Osteocyte (in vitro differentiated cells): ENCODE measurements around the gene SLC25A31. TPM values are rescaled to one million over a fixed set of nuclear protein-coding genes. Genes with fewer than 3 reads are reported as not detected.

ENCODE experiments used
- DNase-seq: peaks from one replicate; pipeline ENCODE4 v3.0.0; 2021; ENCODE audit warnings: mixed read lengths; ENCODE audit not compliant: unreplicated experiment; ENCODE audit errors: extremely low spot score
- H3K27ac Mint-ChIP-seq: one replicate; pipeline ENCODE4 v1.8.0; 2021; ENCODE audit warnings: mild to moderate bottlenecking, mixed read lengths; ENCODE audit not compliant: unreplicated experiment
- H3K27me3 Mint-ChIP-seq: one replicate; pipeline ENCODE4 v1.8.0; 2021; ENCODE audit warnings: mixed read lengths; ENCODE audit not compliant: unreplicated experiment
- H3K36me3 Mint-ChIP-seq: one replicate; pipeline ENCODE4 v1.8.0; 2021; ENCODE audit warnings: mixed read lengths; ENCODE audit not compliant: unreplicated experiment
- H3K4me1 Mint-ChIP-seq: one replicate; pipeline ENCODE4 v1.8.0; 2021; ENCODE audit warnings: mixed read lengths; ENCODE audit not compliant: unreplicated experiment
- H3K4me3 Mint-ChIP-seq: one replicate; pipeline ENCODE4 v1.8.0; 2021; ENCODE audit warnings: mild to moderate bottlenecking, moderate library complexity, mixed read lengths; ENCODE audit not compliant: unreplicated experiment
- H3K9me3 Mint-ChIP-seq: one replicate; pipeline ENCODE4 v1.8.0; 2021; ENCODE audit warnings: mixed read lengths; ENCODE audit not compliant: unreplicated experiment
- total RNA-seq: library from RNA; stranded (reverse); gene quantifications from 2 replicates; pipeline ENCODE4 v1.2.1, GENCODE V29; 2021
- TF ChIP-seq, protein P1 (sequence below): fragments of 200-600 bp; sonication (generic); IDR thresholded peaks from 2 replicates; pipeline ENCODE4 v1.5.0; 2021; ENCODE audit warnings: antibody characterized with exemption, mild to moderate bottlenecking, moderate library complexity

The SLC25A31 gene
- total RNA-seq, 1 donor from 2014 or later: not detected

DNA sequence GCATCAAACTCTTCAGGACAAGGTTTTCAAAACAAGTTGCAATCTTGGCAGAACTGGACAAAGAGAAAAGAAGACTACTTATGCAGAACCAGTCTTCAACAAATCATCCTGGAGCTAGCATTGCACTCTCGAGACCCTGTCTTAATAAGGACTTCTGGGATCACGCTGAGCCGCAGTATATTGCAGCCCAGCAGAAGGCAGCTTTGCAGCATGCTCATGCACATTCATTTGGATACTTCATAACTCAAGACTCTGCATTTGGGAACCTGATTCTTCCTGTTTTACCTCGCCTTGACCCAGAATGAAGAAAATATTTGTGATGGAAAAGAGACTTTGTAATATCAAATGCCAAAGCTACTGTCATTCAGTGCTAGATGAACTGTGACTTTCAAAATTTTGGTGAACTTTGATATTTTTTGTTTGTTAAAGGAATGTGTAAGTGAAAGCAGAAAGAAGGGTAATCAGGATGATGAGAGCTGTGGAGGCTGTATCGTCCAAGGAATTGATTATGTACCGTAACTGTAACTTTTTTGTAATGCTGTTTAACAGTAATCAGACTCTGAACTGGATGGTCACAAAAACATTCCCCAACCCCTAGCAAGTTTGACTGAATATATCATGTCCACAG lies 79.1 kb downstream of the SLC25A31 start:
- no peak overlapping the region for H3K4me3 Mint-ChIP-seq

DNA sequence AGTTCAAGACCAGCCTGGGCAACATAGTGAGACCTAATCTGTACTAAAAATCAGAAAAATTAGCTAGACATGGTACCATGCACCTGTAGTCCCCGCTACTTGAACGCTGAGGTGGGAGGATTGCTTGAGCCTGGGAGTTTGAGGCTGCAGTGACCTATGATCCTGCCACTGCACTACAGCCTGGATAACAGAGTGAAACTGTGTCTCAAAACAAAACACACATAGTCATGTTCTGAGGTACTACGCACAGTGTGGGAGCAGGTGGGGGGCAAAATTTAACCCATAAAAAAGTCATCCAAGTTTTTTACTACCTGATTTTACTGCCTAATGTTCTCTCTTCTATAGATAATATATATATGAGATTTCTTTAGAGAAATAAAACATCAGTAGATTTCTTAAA lies 80.4 kb downstream of the SLC25A31 start:
- Mint-ChIP-seq H3K36me3 (no peaks in the 10 kb centered on the region), H3K27me3 (no peaks in the 10 kb centered on the region), H3K4me1 (no peaks in the 10 kb centered on the region), H3K27ac (no peak overlapping the region), H3K9me3 (no peaks in the 10 kb centered on the region), H3K4me3 (no peak overlapping the region)
- no peak for DNase-seq
- TF ChIP-seq, protein P1, sequence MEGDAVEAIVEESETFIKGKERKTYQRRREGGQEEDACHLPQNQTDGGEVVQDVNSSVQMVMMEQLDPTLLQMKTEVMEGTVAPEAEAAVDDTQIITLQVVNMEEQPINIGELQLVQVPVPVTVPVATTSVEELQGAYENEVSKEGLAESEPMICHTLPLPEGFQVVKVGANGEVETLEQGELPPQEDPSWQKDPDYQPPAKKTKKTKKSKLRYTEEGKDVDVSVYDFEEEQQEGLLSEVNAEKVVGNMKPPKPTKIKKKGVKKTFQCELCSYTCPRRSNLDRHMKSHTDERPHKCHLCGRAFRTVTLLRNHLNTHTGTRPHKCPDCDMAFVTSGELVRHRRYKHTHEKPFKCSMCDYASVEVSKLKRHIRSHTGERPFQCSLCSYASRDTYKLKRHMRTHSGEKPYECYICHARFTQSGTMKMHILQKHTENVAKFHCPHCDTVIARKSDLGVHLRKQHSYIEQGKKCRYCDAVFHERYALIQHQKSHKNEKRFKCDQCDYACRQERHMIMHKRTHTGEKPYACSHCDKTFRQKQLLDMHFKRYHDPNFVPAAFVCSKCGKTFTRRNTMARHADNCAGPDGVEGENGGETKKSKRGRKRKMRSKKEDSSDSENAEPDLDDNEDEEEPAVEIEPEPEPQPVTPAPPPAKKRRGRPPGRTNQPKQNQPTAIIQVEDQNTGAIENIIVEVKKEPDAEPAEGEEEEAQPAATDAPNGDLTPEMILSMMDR: no peak

More for the DNA sequence above, 79.1 kb downstream of the SLC25A31 start:
- H3K4me1 Mint-ChIP-seq: no peaks in the 10 kb centered on the region
- H3K9me3 Mint-ChIP-seq: no peaks in the 10 kb centered on the region
- H3K36me3 Mint-ChIP-seq: no peaks in the 10 kb centered on the region
- H3K27ac Mint-ChIP-seq: no peak overlapping the region
- TF ChIP-seq, protein P1: peak; percentile 43
- no peaks in the 10 kb centered on the region for H3K27me3 Mint-ChIP-seq
- DNase-seq: no peak

DNA sequence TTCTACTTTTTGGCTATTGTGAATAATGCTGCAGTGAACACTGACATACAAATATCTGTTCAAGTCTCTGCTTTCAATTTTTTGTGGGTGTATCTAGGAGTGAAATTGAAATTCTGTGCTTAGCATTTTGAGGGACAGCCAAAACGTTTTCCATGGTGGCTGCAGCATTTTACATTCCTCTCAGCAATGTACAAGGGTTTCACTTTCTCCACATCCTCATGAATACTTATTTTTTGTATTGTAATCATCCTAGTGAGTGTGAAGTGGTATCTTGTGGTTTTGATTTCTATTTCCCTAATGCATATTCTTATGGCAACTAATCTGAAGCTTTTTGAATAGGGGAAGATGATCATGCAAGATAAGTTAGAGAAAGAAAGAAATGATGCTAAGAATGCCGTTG lies 92.2 kb downstream of the SLC25A31 start:
- DNase-seq: no peak
- Mint-ChIP-seq H3K9me3 (peaks cover 3% of the 10 kb centered on the region), H3K27ac (no peak overlapping the region), H3K4me1 (peaks cover 18% of the 10 kb centered on the region), H3K27me3 (no peaks in the 10 kb centered on the region), H3K4me3 (no peak overlapping the region), H3K36me3 (no peaks in the 10 kb centered on the region)
- TF ChIP-seq, protein P1: no peak

Other genes starting within 250 kb of the SLC25A31 start
- gene INTU, start 97.4 kb upstream of the SLC25A31 start, total RNA-seq: 5.3 and 6.0 TPM in 2 replicates
- 1.7 and 2.5 TPM in 2 replicates for gene HSPA4L, start 51.9 kb downstream of the SLC25A31 start, total RNA-seq
- 3.7 and 5.7 TPM in 2 replicates for gene PLK4, start 150.5 kb downstream of the SLC25A31 start, total RNA-seq
- gene MFSD8, start 234.8 kb downstream of the SLC25A31 start, total RNA-seq: 16.5 and 22.2 TPM in 2 replicates
- gene ABHD18, start 235.0 kb downstream of the SLC25A31 start, total RNA-seq: 9.5 and 14.9 TPM in 2 replicates